ENCODE results near the gene EEF1AKMT1. TPM values are rescaled to one million over a fixed set of nuclear protein-coding genes. Genes with fewer than 3 reads are reported as not detected.

Gene EEF1AKMT1
- total RNA-seq, 1 donor from 2014 or later: 6.9 TPM

- TF ChIP-seq POLR2AphosphoS5 (IDR thresholded peaks at IDR 0.05; ENCODE audit: insufficient read depth in 1 of 2, low read depth in 1 of 2) (no peak), POLR2A (IDR thresholded peaks at IDR 0.05) (no peak), CTCF (IDR thresholded peaks at IDR 0.05) (no peak)
- Histone ChIP-seq H3K4me3 (peak overlapping the region; percentile 32 to 45), H3K4me1 (peaks cover 13% of the 10 kb centered on the region), H3K27me3 (no peaks in the 10 kb centered on the region), H3K27ac (no peak overlapping the region), H3K9me3 (no peaks in the 10 kb centered on the region), H3K36me3 (no peaks in the 10 kb centered on the region)
- DNase-seq (ENCODE audit: extremely low spot score in 2 of 2): no peak
- intact Hi-C loops (cut with DNase I): no loop called here
These were observed 52.1 kb downstream of the EEF1AKMT1 start for GRCh38 chr13:20721454-20722357.

GRCh38 chr13:20721058-20721453, 52.7 kb downstream of the EEF1AKMT1 start:
- no peak for DNase-seq (ENCODE audit: extremely low spot score in 2 of 2)
- Histone ChIP-seq H3K4me3 (peak overlapping the region in 1 of 2 donors; percentile 32), H3K9me3 (no peaks in the 10 kb centered on the region), H3K36me3 (no peaks in the 10 kb centered on the region), H3K27me3 (no peaks in the 10 kb centered on the region), H3K27ac (no peak overlapping the region), H3K4me1 (peaks cover 13% of the 10 kb centered on the region)
- TF ChIP-seq POLR2AphosphoS5 (IDR thresholded peaks at IDR 0.05; ENCODE audit: insufficient read depth in 1 of 2, low read depth in 1 of 2) (no peak), POLR2A (IDR thresholded peaks at IDR 0.05) (no peak), CTCF (IDR thresholded peaks at IDR 0.05) (no peak)
- intact Hi-C loops (cut with DNase I): no loop called here

- intact Hi-C loops (cut with DNase I): no loop called here
- TF ChIP-seq CTCF (IDR thresholded peaks at IDR 0.05) (no peak), POLR2AphosphoS5 (IDR thresholded peaks at IDR 0.05; ENCODE audit: insufficient read depth in 1 of 2, low read depth in 1 of 2) (no peak), POLR2A (IDR thresholded peaks at IDR 0.05) (no peak)
These were observed 53.3 kb downstream of the EEF1AKMT1 start for GRCh38 chr13:20720499-20720898.

GRCh38 chr13:20719783-20720182, 54.0 kb downstream of the EEF1AKMT1 start:
- intact Hi-C loops (cut with DNase I): loop anchor here (10.0 kb wide), 1 partner anchor 205 kb away; no protein-coding TSS in a partner anchor
- Histone ChIP-seq H3K4me3 (no peak overlapping the region), H3K9me3 (no peaks in the 10 kb centered on the region), H3K36me3 (no peaks in the 10 kb centered on the region), H3K4me1 (peaks cover 13% of the 10 kb centered on the region), H3K27me3 (no peaks in the 10 kb centered on the region), H3K27ac (no peak overlapping the region)
- DNase-seq (ENCODE audit: extremely low spot score in 2 of 2): no peak
- TF ChIP-seq POLR2AphosphoS5 (IDR thresholded peaks at IDR 0.05; ENCODE audit: insufficient read depth in 1 of 2, low read depth in 1 of 2) (no peak), CTCF (IDR thresholded peaks at IDR 0.05) (no peak), POLR2A (IDR thresholded peaks at IDR 0.05) (no peak)

More at GRCh38 chr13:20720499-20720898, 53.3 kb downstream of the EEF1AKMT1 start:
- DNase-seq (ENCODE audit: extremely low spot score in 2 of 2): no peak
- Histone ChIP-seq H3K27me3 (no peaks in the 10 kb centered on the region), H3K4me1 (peaks cover 13% of the 10 kb centered on the region), H3K27ac (no peak overlapping the region), H3K9me3 (no peaks in the 10 kb centered on the region), H3K36me3 (no peaks in the 10 kb centered on the region), H3K4me3 (no peak overlapping the region)

All from vagina (tissue), 2 donors.